Stomach (tissue), 9 donors: ENCODE data around the gene UPF1. TPM values are rescaled to one million over a fixed set of nuclear protein-coding genes. Genes with fewer than 3 reads are reported as not detected.
"Not testable (repeated sequence)": the region's sequence is repeated elsewhere in the genome, so short reads cannot be mapped to it uniquely, and the experiment has no call there.

Source experiments
- DNase-seq, 2 donors: peaks; one replicate each; pipeline versions ENCODE4 v3.0.0 to v3.0.0-alpha.2; 2013 to 2019
- H3K27ac ChIP-seq, 5 donors: fragments of 200-600 bp in 4 of 5; sonication (generic) in 4 of 5; one replicate each; pipeline ENCODE4 v1.5.1; 2013 to 2019; ENCODE audit warnings: mild to moderate bottlenecking in 1 of 5, moderate library complexity in 1 of 5
- H3K27me3 ChIP-seq, 3 donors: fragments of 200-600 bp; sonication (generic); one replicate each; pipeline ENCODE4 v1.5.1; 2017 to 2019; ENCODE audit warnings: mixed run types in 1 of 3
- H3K36me3 ChIP-seq, 4 donors: fragments of 200-600 bp; sonication (generic); 1 replicate in 3 of 4; 2 replicates in 1 of 4; pipeline ENCODE4 v1.5.1; 2016 to 2019
- H3K4me1 ChIP-seq, 4 donors: fragments of 200-600 bp; sonication (generic); one replicate each; pipeline ENCODE4 v1.5.1; 2016 to 2019
- H3K4me3 ChIP-seq, 4 donors: fragments of 200-600 bp; sonication (generic) in 3 of 4; one replicate each; pipeline ENCODE4 v1.5.1; 2016 to 2019; ENCODE audit warnings: mild to moderate bottlenecking in 1 of 4
- H3K9me3 ChIP-seq, 4 donors: fragments of 200-600 bp; sonication (generic); one replicate each; pipeline ENCODE4 v1.5.1; 2016 to 2019
- EP300 ChIP-seq: sonication (generic); formaldehyde crosslinking; IDR thresholded peaks from one replicate; pipeline ENCODE4 v1.6.1; 2017; ENCODE audit warnings: antibody characterized with exemption
- POLR2A ChIP-seq, 4 donors: fragments of 450-650 bp; IDR thresholded peaks; one replicate each; pipeline ENCODE4 v1.6.1; 2016; ENCODE audit warnings: antibody characterized with exemption in 4 of 4, control low read depth in 2 of 4, mild to moderate bottlenecking in 1 of 4, moderate library complexity in 1 of 4
- POLR2AphosphoS5 ChIP-seq, 3 donors: sonication (generic); formaldehyde crosslinking; IDR thresholded peaks; one replicate each; pipeline ENCODE4 v1.6.1; 2016; ENCODE audit warnings: antibody characterized with exemption in 3 of 3
- WGBS, 5 donors: extraction: QIAGEN DNeasy Blood & Tissue Kit in 3 of 5; methylation state at CpG; one replicate each; pipeline versions ENCODE4 v1.1.5 to v1.1.7; 2013 to 2018; 5-methylcytosine and 5-hydroxymethylcytosine counted together
- intact Hi-C: fragments of 100-400 bp; cut with DNase I; formaldehyde crosslinking; loops from one replicate; pipeline ENCODE4 v1.15.1; 2023; ENCODE audit warnings: low total_unique reads
- polyA plus RNA-seq, 3 donors: library from polyadenylated mRNA; stranded (reverse); fragments of 200-250 nt; gene quantifications; one replicate each; pipeline ENCODE4 v1.2.3, GENCODE V29; 2013
- total RNA-seq, 5 donors: library from RNA; depleted of rRNA; stranded (reverse); fragments of >200 nt; gene quantifications; one replicate each; pipeline versions ENCODE4 v1.1.0 to v1.2.3, GENCODE V29; 2014 to 2016
- TF ChIP-seq, protein P1 (sequence below), 7 experiments: fragments of 450-650 bp in 4 of 7; fragments of 200-600 bp in 3 of 7; sonication (generic) in 3 of 7; IDR thresholded peaks; one replicate each; pipeline ENCODE4 v1.5.1; 2016 to 2019; ENCODE audit warnings: antibody characterized with exemption in 7 of 7, control low read depth in 2 of 7, mild to moderate bottlenecking in 1 of 7
- donor health status: healthy with polysubstance abuse.
- donor health status: Bipolar disorder and iron deficiency.
- donor health status: healthy.

The UPF1 gene
- total and polyA plus RNA-seq, 8 donors, result 26.3 to 111 (median 38.7) TPM

- intact Hi-C loops, result no loop called here
- H3K9me3 ChIP-seq, result no peaks in the 10 kb centered on the region
- TF ChIP-seq POLR2AphosphoS5 (IDR thresholded peaks at IDR 0.05), result no peak
- TF ChIP-seq, protein P1, sequence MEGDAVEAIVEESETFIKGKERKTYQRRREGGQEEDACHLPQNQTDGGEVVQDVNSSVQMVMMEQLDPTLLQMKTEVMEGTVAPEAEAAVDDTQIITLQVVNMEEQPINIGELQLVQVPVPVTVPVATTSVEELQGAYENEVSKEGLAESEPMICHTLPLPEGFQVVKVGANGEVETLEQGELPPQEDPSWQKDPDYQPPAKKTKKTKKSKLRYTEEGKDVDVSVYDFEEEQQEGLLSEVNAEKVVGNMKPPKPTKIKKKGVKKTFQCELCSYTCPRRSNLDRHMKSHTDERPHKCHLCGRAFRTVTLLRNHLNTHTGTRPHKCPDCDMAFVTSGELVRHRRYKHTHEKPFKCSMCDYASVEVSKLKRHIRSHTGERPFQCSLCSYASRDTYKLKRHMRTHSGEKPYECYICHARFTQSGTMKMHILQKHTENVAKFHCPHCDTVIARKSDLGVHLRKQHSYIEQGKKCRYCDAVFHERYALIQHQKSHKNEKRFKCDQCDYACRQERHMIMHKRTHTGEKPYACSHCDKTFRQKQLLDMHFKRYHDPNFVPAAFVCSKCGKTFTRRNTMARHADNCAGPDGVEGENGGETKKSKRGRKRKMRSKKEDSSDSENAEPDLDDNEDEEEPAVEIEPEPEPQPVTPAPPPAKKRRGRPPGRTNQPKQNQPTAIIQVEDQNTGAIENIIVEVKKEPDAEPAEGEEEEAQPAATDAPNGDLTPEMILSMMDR (IDR thresholded peaks at IDR 0.05), result no peak
- no peak for TF ChIP-seq EP300
- no peak for TF ChIP-seq POLR2A (IDR thresholded peaks at IDR 0.05)
- no peak overlapping the region for H3K27ac ChIP-seq
- WGBS, 5 donors, result 85 to 91% (median 86%) methylated on average over 12 to 17 of the region's 17 CpGs
- peaks cover 0 to 16% (median 10%) of the 10 kb centered on the region in 3 donors for H3K27me3 ChIP-seq
- H3K4me3 ChIP-seq, result no peak overlapping the region
- no peak for DNase-seq
- peaks cover 48 to 70% (median 64%) of the 10 kb centered on the region in 4 donors for H3K36me3 ChIP-seq
- H3K4me1 ChIP-seq, result peaks cover 4 to 23% (median 6%) of the 10 kb centered on the region in 4 donors
These were observed 69.1 kb downstream of the UPF1 start for GRCh38 chr19:18900700-18901481.

DNA sequence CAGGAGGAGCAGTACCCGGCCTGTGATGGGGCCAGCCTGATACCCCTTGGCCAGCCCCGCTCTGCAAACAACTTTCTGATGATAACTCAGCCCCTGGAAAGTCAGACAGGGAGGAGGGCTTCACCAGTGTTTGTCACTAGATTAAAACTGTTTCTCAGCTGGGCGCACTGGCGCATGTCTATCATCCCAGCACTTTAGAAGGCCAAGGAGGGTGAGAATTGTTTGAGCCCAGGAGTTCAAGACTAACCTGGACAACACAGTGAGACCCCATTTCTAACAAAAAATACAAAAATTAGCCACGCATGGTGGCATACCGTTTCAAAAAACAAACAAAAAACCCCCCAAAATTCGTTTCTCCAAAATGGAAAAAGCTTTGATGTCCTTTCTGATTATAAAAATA, 69.7 kb downstream of the UPF1 start:
- WGBS, 5 donors, result 81 to 92% (median 87%) methylated on average over 6 to 7 of the region's 7 CpGs
- TF ChIP-seq, protein P1 (IDR thresholded peaks at IDR 0.05), result no peak
- no peak for TF ChIP-seq POLR2A (IDR thresholded peaks at IDR 0.05)
- TF ChIP-seq POLR2AphosphoS5 (IDR thresholded peaks at IDR 0.05), result no peak
- no peak for TF ChIP-seq EP300
- Histone ChIP-seq H3K36me3 (peaks cover 54 to 76% (median 70%) of the 10 kb centered on the region in 4 donors), H3K27me3 (peaks cover 0 to 12% (median 6%) of the 10 kb centered on the region in 3 donors), H3K27ac (no peak overlapping the region), H3K4me1 (peaks cover 0 to 19% (median 2%) of the 10 kb centered on the region in 4 donors), H3K9me3 (no peaks in the 10 kb centered on the region), H3K4me3 (no peak overlapping the region)
- intact Hi-C loops, result no loop called here
- DNase-seq, result no peak

DNA sequence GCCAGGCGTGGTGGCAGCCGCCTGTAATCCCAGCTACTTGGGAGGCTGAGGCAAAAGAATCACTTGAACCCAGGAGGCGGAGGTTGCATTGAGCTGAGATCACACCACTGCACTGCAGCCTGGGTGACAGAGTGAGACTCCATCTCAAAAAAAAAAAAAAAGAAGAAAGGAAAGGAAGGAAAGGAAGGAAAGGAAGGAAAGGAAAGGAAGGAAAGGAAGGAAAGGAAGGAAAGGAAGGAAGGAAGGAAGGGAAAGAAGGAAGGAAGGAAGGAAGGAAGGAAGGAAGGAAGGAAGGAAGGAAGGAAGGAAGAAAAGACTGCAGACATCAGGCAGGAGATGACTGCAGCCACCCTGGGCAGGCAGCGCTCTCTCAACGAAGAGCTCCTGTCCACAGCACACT, 70.8 kb downstream of the UPF1 start:
- Histone ChIP-seq H3K36me3 (peaks cover 61 to 86% (median 80%) of the 10 kb centered on the region in 4 donors), H3K4me1 (peaks cover 0 to 14% (median 0%) of the 10 kb centered on the region in 4 donors)
- H3K4me3 ChIP-seq, H3K27me3 ChIP-seq, H3K27ac ChIP-seq, H3K9me3 ChIP-seq, intact Hi-C loops, DNase-seq: not testable (repeated sequence)
- WGBS, 5 donors, result 91 to 96% (median 94%) methylated on average over 3 to 5 of the region's 5 CpGs

- 87 to 93% (median 89%) methylated on average over 14 to 29 of the region's 29 CpGs for WGBS, 5 donors
- Histone ChIP-seq H3K9me3 (no peaks in the 10 kb centered on the region), H3K27ac (no peak overlapping the region), H3K4me1 (peaks cover 0 to 8% (median 0%) of the 10 kb centered on the region in 4 donors), H3K4me3 (no peak overlapping the region), H3K36me3 (peaks cover 61 to 92% (median 88%) of the 10 kb centered on the region in 4 donors), H3K27me3 (no peaks in the 10 kb centered on the region)
- no peak for DNase-seq
- intact Hi-C loops, result no loop called here
- TF ChIP-seq, protein P1 (IDR thresholded peaks at IDR 0.05), result no peak
- TF ChIP-seq EP300 (no peak), POLR2AphosphoS5 (IDR thresholded peaks at IDR 0.05) (no peak), POLR2A (IDR thresholded peaks at IDR 0.05) (no peak)
These were observed 71.6 kb downstream of the UPF1 start for GRCh38 chr19:18903156-18904037.
